HCT116 (cell line): ENCODE data around the gene CCDC9. TPM values are rescaled to one million over a fixed set of nuclear protein-coding genes. Genes with fewer than 3 reads are reported as not detected.
A peak's percentile ranks its signal among the peaks of the same experiment; 100 is the strongest.

Experiments
- ATAC-seq: fragments of 200-7000 bp; cut with Tn5 transposase; 2 replicates; pipeline ENCODE4 v1.9.1; 2020; ENCODE audit warnings: mild to moderate bottlenecking, moderate library complexity
- BruUV-seq: library from RNA; stranded (reverse); fragments of 400-500 nt; replicated peaks from 2 replicates; lab custom pipeline; 2021; lab: Mats Ljungman, UMichigan
- CTCF ChIA-PET: fragments of 300-600 bp; sonication (Branson Sonifier 250); formaldehyde crosslinking; loops from one replicate; lab custom pipeline; 2021; ENCODE audit warnings: antibody characterized with exemption; lab: Charles Lee
- POLR2A ChIA-PET: fragments of 300-600, 350-600 bp; sonication (Branson Sonifier 250); formaldehyde crosslinking; loops from one replicate; lab custom pipeline; 2021; ENCODE audit warnings: antibody characterized with exemption; lab: Charles Lee
- RAD21 ChIA-PET, 2 experiments: fragments of 300-600 bp; sonication (Branson Sonifier 250); formaldehyde crosslinking; loops; one replicate each; lab custom pipeline; 2023; ENCODE audit warnings: low total read pairs in 2 of 2; ENCODE audit not compliant: uncharacterized antibody in 2 of 2, unreplicated experiment in 2 of 2, low non-redundant PET in 1 of 2; lab: Charles Lee
- DNase-seq: peaks from one replicate; pipeline ENCODE4 v3.0.0-alpha.2; 2010; ENCODE audit warnings: low read depth, low spot score
- H2AFZ ChIP-seq: fragments of 200-600 bp; shearing (Covaris generic), sonication (generic); 2 replicates; pipeline ENCODE4 v1.6.1; 2017; ENCODE audit warnings: low read depth, mixed run types, mixed read lengths, antibody characterized with exemption, low read length; ENCODE audit not compliant: poor library complexity, severe bottlenecking
- H3K27ac ChIP-seq: 2 replicates; pipeline ENCODE4 v1.5.1; 2012; ENCODE audit warnings: low read depth, low read length
- H3K27me3 ChIP-seq: fragments of 200-600 bp; sonication (generic); 2 replicates; pipeline ENCODE4 v1.6.1; 2016; ENCODE audit warnings: mixed run types, low read length, mixed read lengths; ENCODE audit not compliant: insufficient read depth
- H3K36me3 ChIP-seq, 2 experiments: fragments of 200-500 bp in 1 of 2; fragments of 200-600 bp in 1 of 2; sonication (Bioruptor generic) in 1 of 2; sonication (generic) in 1 of 2; 2 replicates each; pipeline versions ENCODE4 v1.5.1 to v1.6.1; 2014 to 2016; ENCODE audit warnings: low read length in 2 of 2, inconsistent platforms in 1 of 2, mixed read lengths in 1 of 2, mixed run types in 1 of 2; ENCODE audit not compliant: insufficient read depth in 2 of 2, control insufficient read depth in 1 of 2
- H3K4me1 ChIP-seq, 2 experiments: fragments of 200-600 bp in 1 of 2; sonication (generic) in 1 of 2; 2 replicates each; pipeline versions ENCODE4 v1.5.1 to v1.6.1; 2012 to 2017; ENCODE audit warnings: low read length in 2 of 2, inconsistent platforms in 1 of 2, mild to moderate bottlenecking in 1 of 2, mixed read lengths in 1 of 2, mixed run types in 1 of 2, moderate library complexity in 1 of 2; ENCODE audit not compliant: insufficient read depth in 2 of 2, control insufficient read depth in 1 of 2
- H3K4me2 ChIP-seq: fragments of 200-600 bp; sonication (generic); 2 replicates; pipeline ENCODE4 v1.6.1; 2017; ENCODE audit warnings: mixed run types, low read length, mixed read lengths
- H3K4me3 ChIP-seq, 2 experiments: fragments of 200-600 bp in 1 of 2; sonication (generic) in 1 of 2; replicated peaks in 1 of 2; 2 replicates each; pipeline ENCODE4 v1.5.1; 2011 to 2016; ENCODE audit warnings: low read length in 2 of 2, control low read depth in 1 of 2, low read depth in 1 of 2, mild to moderate bottlenecking in 1 of 2, mixed read lengths in 1 of 2, mixed run types in 1 of 2
- H3K79me2 ChIP-seq: fragments of 200-600 bp; sonication (generic); 2 replicates; pipeline ENCODE4 v1.6.1; 2017; ENCODE audit warnings: mild to moderate bottlenecking, mixed run types, low read length, moderate library complexity, mixed read lengths; ENCODE audit not compliant: insufficient read depth
- H3K9ac ChIP-seq: fragments of 200-600 bp; sonication (generic); 2 replicates; pipeline ENCODE4 v1.6.1; 2016; ENCODE audit warnings: low read length, mixed read lengths
- H3K9me2 ChIP-seq: fragments of 200-600 bp; sonication (generic), shearing (Covaris generic); 2 replicates; pipeline ENCODE4 v1.6.1; 2017; ENCODE audit warnings: mixed run types, mild to moderate bottlenecking, moderate library complexity; ENCODE audit not compliant: insufficient read depth
- H3K9me3 ChIP-seq, 2 experiments: fragments of 200-500 bp in 1 of 2; fragments of 200-600 bp in 1 of 2; sonication (Bioruptor generic) in 1 of 2; sonication (generic) in 1 of 2; 2 replicates each; pipeline ENCODE4 v1.6.1; 2014 to 2017; ENCODE audit warnings: low read length in 2 of 2, mixed read lengths in 2 of 2, inconsistent platforms in 1 of 2, low read depth in 1 of 2, mild to moderate bottlenecking in 1 of 2, mixed run types in 1 of 2, moderate library complexity in 1 of 2; ENCODE audit not compliant: control insufficient read depth in 1 of 2, insufficient read depth in 1 of 2
- H4K20me1 ChIP-seq: fragments of 200-600 bp; sonication (generic), shearing (Covaris generic); 2 replicates; pipeline ENCODE4 v1.6.1; 2017; ENCODE audit warnings: mixed run types, mild to moderate bottlenecking, moderate library complexity; ENCODE audit not compliant: insufficient read depth
- CBX3 ChIP-seq: IDR thresholded peaks from 2 replicates; pipeline ENCODE4 v1.6.1; 2012; ENCODE audit warnings: low read depth
- EGR1 ChIP-seq: IDR thresholded peaks from 2 replicates; pipeline ENCODE4 v1.6.1; 2012; ENCODE audit warnings: low read depth
- ELF1 ChIP-seq: IDR thresholded peaks from 2 replicates; pipeline ENCODE4 v1.6.1; 2012; ENCODE audit warnings: low read depth, borderline replicate concordance
- EZH2 ChIP-seq: fragments of 200-600 bp; sonication (generic); IDR thresholded peaks from 2 replicates; pipeline ENCODE4 v1.6.1; 2017; ENCODE audit warnings: antibody characterized with exemption, mixed run types
- EZH2phosphoT487 ChIP-seq: fragments of 200-600 bp; IDR thresholded peaks from 2 replicates; pipeline ENCODE4 v1.6.1; 2018; ENCODE audit warnings: antibody characterized with exemption, borderline replicate concordance
- POLR2A ChIP-seq: IDR thresholded peaks from 2 replicates; pipeline ENCODE4 v1.7.0; 2011; ENCODE audit warnings: borderline replicate concordance; ENCODE audit not compliant: insufficient read depth, insufficient read length; ENCODE audit errors: extremely low read depth
- POLR2AphosphoS5 ChIP-seq: IDR thresholded peaks from 2 replicates; pipeline ENCODE4 v1.6.1; 2011; ENCODE audit warnings: mild to moderate bottlenecking, low read depth, low read length, moderate library complexity
- RAD21 ChIP-seq: IDR thresholded peaks from 2 replicates; pipeline ENCODE4 v1.6.1; 2012; ENCODE audit warnings: low read depth, mild to moderate bottlenecking
- SIN3A ChIP-seq: IDR thresholded peaks from 2 replicates; pipeline ENCODE4 v1.6.1; 2012; ENCODE audit warnings: low read depth
- SP1 ChIP-seq: IDR thresholded peaks from 2 replicates; pipeline ENCODE4 v1.6.1; 2012; ENCODE audit warnings: low read depth
- SRF ChIP-seq: IDR thresholded peaks from 2 replicates; pipeline ENCODE4 v1.6.1; 2012; ENCODE audit warnings: low read depth
- YY1 ChIP-seq: IDR thresholded peaks from 2 replicates; pipeline ENCODE4 v1.6.1; 2011; ENCODE audit warnings: low read length, low read depth, moderate library complexity, mild to moderate bottlenecking; ENCODE audit not compliant: insufficient replicate concordance; ENCODE audit errors: extremely low read depth
- ZBTB33 ChIP-seq: IDR thresholded peaks from 2 replicates; pipeline ENCODE4 v1.6.1; 2011; ENCODE audit warnings: mild to moderate bottlenecking, low read length, moderate library complexity; ENCODE audit not compliant: insufficient replicate concordance; ENCODE audit errors: extremely low read depth
- ZFX ChIP-seq: fragments of 450-650 bp; IDR thresholded peaks from 2 replicates; pipeline ENCODE4 v1.6.1; 2017
- ZNF274 ChIP-seq: fragments of 200-500 bp; sonication (Bioruptor generic); IDR thresholded peaks from 2 replicates; pipeline ENCODE4 v1.6.1; 2014; ENCODE audit warnings: mild to moderate bottlenecking, low read depth, low read length, inconsistent platforms
- intact Hi-C: fragments of 100-400 bp; cut with micrococcal nuclease; formaldehyde crosslinking; loops from 2 replicates; pipeline ENCODE4 v1.10.0; 2022
- total RNA-seq: library from RNA; stranded (reverse); gene quantifications from one replicate; pipeline ENCODE4 v1.2.1, GENCODE V29; 2021; ENCODE audit not compliant: unreplicated experiment
- TF ChIP-seq, protein P1 (sequence below): IDR thresholded peaks from 2 replicates; pipeline ENCODE4 v1.6.1; 2012
- TF ChIP-seq, protein P2 (sequence below): IDR thresholded peaks from 2 replicates; pipeline ENCODE4 v1.6.1; 2012; ENCODE audit warnings: low read depth
- TF ChIP-seq, protein P3 (sequence below), 3 experiments: fragments of 200-600 bp in 1 of 3; sonication (generic) in 1 of 3; IDR thresholded peaks in 2 of 3; conservative IDR thresholded peaks in 1 of 3; 2 replicates each; pipeline ENCODE4 v1.5.1; 2012 to 2017; ENCODE audit warnings: low read depth in 2 of 3, low read length in 2 of 3, antibody characterized with exemption in 1 of 3, borderline replicate concordance in 1 of 3, control low read depth in 1 of 3, mild to moderate bottlenecking in 1 of 3, mixed read lengths in 1 of 3, mixed run types in 1 of 3, moderate library complexity in 1 of 3; ENCODE audit not compliant: insufficient read depth in 1 of 3

CCDC9 gene
- total RNA-seq, 1 experiment from 2014 or later: 40.6 TPM

GRCh38 chr19:47273313-47274070 lies 17.2 kb downstream of the CCDC9 start:
- intact Hi-C loops: loop anchor here (1.0 kb wide), 1 partner anchor 16 kb away; no protein-coding TSS in a partner anchor
- RAD21 ChIA-PET: interaction anchor here (0.6 to 1.1 kb wide), 6 partner anchors 9 to 155 kb away, joined by 3 to 7 read pairs (median 4); partner anchors contain the start of gene CCDC9 (in 2 of the 2)
- H4K20me1 ChIP-seq: no peaks in the 10 kb centered on the region
- peak overlapping the region; percentile 97 for H3K4me2 ChIP-seq
- H3K9me3 ChIP-seq: no peaks in the 10 kb centered on the region
- H3K79me2 ChIP-seq: no peaks in the 10 kb centered on the region; the same call in 1 of the 2 replicates
- CTCF ChIA-PET: interaction anchor here (0.8 to 1.5 kb wide), 4 partner anchors 17 to 75 kb away, joined by 3 to 7 read pairs (median 5); partner anchors contain the start of genes CCDC9 and DHX34
- peak overlapping the region; percentile 93 for H3K9ac ChIP-seq
- H3K4me3 ChIP-seq: peak overlapping the region; percentile 76 to 89
- no peaks in the 10 kb centered on the region for H3K27me3 ChIP-seq
- no peak overlapping the region for H2AFZ ChIP-seq
- POLR2A ChIA-PET: interaction anchor here (0.6 to 2.1 kb wide), 10 partner anchors 8 to 160 kb away, joined by 3 to 23 read pairs (median 5); partner anchors contain the start of genes CCDC9, DHX34 and ZC3H4
- DNase-seq (peak; percentile 75), ATAC-seq (peak; percentile 83)
- TSS peak; percentile 84 for BruUV-seq
- H3K36me3 ChIP-seq: peaks cover 8 to 10% of the 10 kb centered on the region in 2 experiments; a peak in 2 of 4 replicates
- peak overlapping the region; percentile 83 for H3K27ac ChIP-seq
- no peaks in the 10 kb centered on the region for H3K9me2 ChIP-seq
- peaks cover 10 to 34% of the 10 kb centered on the region in 2 experiments; a peak in 3 of 4 replicates for H3K4me1 ChIP-seq
- TF ChIP-seq EZH2 (no peak), SIN3A (peak; percentile 77), ZBTB33 (no peak), ELF1 (no peak; the same call in 1 of the 2 replicates), RAD21 (no peak), SP1 (peak; percentile 81), POLR2AphosphoS5 (peak; percentile 72), POLR2A (no peak), EGR1 (no peak), ZNF274 (no peak), EZH2phosphoT487 (no peak), YY1 (peak; percentile 11), ZFX (peak; percentile 57; the same call in 1 of the 2 replicates), SRF (no peak), CBX3 (no peak)
- TF ChIP-seq, protein P1, sequence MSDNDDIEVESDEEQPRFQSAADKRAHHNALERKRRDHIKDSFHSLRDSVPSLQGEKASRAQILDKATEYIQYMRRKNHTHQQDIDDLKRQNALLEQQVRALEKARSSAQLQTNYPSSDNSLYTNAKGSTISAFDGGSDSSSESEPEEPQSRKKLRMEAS: no peak; the same call in 1 of the 2 replicates
- TF ChIP-seq, protein P2, sequence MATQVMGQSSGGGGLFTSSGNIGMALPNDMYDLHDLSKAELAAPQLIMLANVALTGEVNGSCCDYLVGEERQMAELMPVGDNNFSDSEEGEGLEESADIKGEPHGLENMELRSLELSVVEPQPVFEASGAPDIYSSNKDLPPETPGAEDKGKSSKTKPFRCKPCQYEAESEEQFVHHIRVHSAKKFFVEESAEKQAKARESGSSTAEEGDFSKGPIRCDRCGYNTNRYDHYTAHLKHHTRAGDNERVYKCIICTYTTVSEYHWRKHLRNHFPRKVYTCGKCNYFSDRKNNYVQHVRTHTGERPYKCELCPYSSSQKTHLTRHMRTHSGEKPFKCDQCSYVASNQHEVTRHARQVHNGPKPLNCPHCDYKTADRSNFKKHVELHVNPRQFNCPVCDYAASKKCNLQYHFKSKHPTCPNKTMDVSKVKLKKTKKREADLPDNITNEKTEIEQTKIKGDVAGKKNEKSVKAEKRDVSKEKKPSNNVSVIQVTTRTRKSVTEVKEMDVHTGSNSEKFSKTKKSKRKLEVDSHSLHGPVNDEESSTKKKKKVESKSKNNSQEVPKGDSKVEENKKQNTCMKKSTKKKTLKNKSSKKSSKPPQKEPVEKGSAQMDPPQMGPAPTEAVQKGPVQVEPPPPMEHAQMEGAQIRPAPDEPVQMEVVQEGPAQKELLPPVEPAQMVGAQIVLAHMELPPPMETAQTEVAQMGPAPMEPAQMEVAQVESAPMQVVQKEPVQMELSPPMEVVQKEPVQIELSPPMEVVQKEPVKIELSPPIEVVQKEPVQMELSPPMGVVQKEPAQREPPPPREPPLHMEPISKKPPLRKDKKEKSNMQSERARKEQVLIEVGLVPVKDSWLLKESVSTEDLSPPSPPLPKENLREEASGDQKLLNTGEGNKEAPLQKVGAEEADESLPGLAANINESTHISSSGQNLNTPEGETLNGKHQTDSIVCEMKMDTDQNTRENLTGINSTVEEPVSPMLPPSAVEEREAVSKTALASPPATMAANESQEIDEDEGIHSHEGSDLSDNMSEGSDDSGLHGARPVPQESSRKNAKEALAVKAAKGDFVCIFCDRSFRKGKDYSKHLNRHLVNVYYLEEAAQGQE: no peak
- TF ChIP-seq, protein P3, sequence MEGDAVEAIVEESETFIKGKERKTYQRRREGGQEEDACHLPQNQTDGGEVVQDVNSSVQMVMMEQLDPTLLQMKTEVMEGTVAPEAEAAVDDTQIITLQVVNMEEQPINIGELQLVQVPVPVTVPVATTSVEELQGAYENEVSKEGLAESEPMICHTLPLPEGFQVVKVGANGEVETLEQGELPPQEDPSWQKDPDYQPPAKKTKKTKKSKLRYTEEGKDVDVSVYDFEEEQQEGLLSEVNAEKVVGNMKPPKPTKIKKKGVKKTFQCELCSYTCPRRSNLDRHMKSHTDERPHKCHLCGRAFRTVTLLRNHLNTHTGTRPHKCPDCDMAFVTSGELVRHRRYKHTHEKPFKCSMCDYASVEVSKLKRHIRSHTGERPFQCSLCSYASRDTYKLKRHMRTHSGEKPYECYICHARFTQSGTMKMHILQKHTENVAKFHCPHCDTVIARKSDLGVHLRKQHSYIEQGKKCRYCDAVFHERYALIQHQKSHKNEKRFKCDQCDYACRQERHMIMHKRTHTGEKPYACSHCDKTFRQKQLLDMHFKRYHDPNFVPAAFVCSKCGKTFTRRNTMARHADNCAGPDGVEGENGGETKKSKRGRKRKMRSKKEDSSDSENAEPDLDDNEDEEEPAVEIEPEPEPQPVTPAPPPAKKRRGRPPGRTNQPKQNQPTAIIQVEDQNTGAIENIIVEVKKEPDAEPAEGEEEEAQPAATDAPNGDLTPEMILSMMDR (IDR thresholded peaks at IDR 0.05 in 2 of 3, conservative IDR thresholded peaks at IDR 0.05 in 1 of 3; ENCODE audit: borderline replicate concordance in 1 of 3, insufficient read depth in 1 of 3, low read depth in 2 of 3, low read length in 2 of 3): no peak
